ENCODE results near the gene SHROOM2.

SHROOM2 gene

GRCh38 chrX:9785254-9785943 lies 830 bp upstream of the SHROOM2 start:
- no peak for DNase-seq (ENCODE audit: extremely low read depth, low read depth)

GRCh38 chrX:9786798-9787635 lies 788 bp downstream of the SHROOM2 start:
- no peak for DNase-seq (ENCODE audit: extremely low read depth, low read depth)

More at GRCh38 chrX:9785254-9785943, 830 bp upstream of the SHROOM2 start:
- TF ChIP-seq CTCF (IDR thresholded peaks at IDR 0.05; ENCODE audit: low read depth, low read length): no peak

GRCh38 chrX:9788911-9789310 lies 2.7 kb downstream of the SHROOM2 start:
- no peak for TF ChIP-seq CTCF (IDR thresholded peaks at IDR 0.05; ENCODE audit: low read depth, low read length)
- DNase-seq (ENCODE audit: extremely low read depth, low read depth): no peak

More at GRCh38 chrX:9786798-9787635, 788 bp downstream of the SHROOM2 start:
- TF ChIP-seq CTCF (IDR thresholded peaks at IDR 0.05; ENCODE audit: low read depth, low read length): no peak

- no peak for DNase-seq (ENCODE audit: extremely low read depth, low read depth)
- no peak for TF ChIP-seq CTCF (IDR thresholded peaks at IDR 0.05; ENCODE audit: low read depth, low read length)
Measured at GRCh38 chrX:9789555-9789954, 3.3 kb downstream of the SHROOM2 start.

- TF ChIP-seq CTCF (IDR thresholded peaks at IDR 0.05; ENCODE audit: low read depth, low read length): no peak
- DNase-seq (ENCODE audit: extremely low read depth, low read depth): no peak
Measured at GRCh38 chrX:9790866-9791265, 4.6 kb downstream of the SHROOM2 start.

- no peak for DNase-seq (ENCODE audit: extremely low read depth, low read depth)
- no peak for TF ChIP-seq CTCF (IDR thresholded peaks at IDR 0.05; ENCODE audit: low read depth, low read length)
Measured at GRCh38 chrX:9794495-9794894, 8.3 kb downstream of the SHROOM2 start.
